GM12878 (cell line): ENCODE data around the gene KIAA1671.

Experiments
- CTCF ChIP-seq, 3 experiments: IDR thresholded peaks in 2 of 3; conservative IDR thresholded peaks in 1 of 3; 2 replicates each; pipeline ENCODE4 v1.5.1; 2011; ENCODE audit warnings: low read depth in 3 of 3, low read length in 3 of 3, mild to moderate bottlenecking in 3 of 3, control low read depth in 2 of 3, moderate library complexity in 2 of 3, inconsistent platforms in 1 of 3, mixed read lengths in 1 of 3; ENCODE audit not compliant: control insufficient read depth in 2 of 3, insufficient read depth in 1 of 3; ENCODE audit errors: extremely low read depth in 1 of 3
- EP300 ChIP-seq, 2 experiments: fragments of 150-350 bp in 1 of 2; IDR thresholded peaks; 2 replicates each; pipeline ENCODE4 v1.6.1; 2011 to 2012; ENCODE audit warnings: low read depth in 2 of 2, low read length in 2 of 2, borderline replicate concordance in 1 of 2, improper control_type of control experiment in 1 of 2, inconsistent platforms in 1 of 2; ENCODE audit not compliant: control insufficient read depth in 1 of 2
- IKZF2 ChIP-seq, 2 experiments: fragments of 450-650 bp; IDR thresholded peaks; 2 replicates each; pipeline ENCODE4 v1.6.1; 2017; ENCODE audit warnings: mild to moderate bottlenecking in 2 of 2, moderate library complexity in 2 of 2
- JUNB ChIP-seq: IDR thresholded peaks from 2 replicates; pipeline ENCODE4 v1.6.1; 2016; ENCODE audit warnings: antibody characterized with exemption, mild to moderate bottlenecking
- MAX ChIP-seq: IDR thresholded peaks from 2 replicates; pipeline ENCODE4 v1.6.1; 2012; ENCODE audit warnings: low read depth, low read length, improper control_type of control experiment
- MXI1 ChIP-seq: fragments of 150-350 bp; IDR thresholded peaks from 2 replicates; pipeline ENCODE4 v1.6.1; 2011; ENCODE audit warnings: low read depth, mild to moderate bottlenecking, inconsistent platforms, low read length, improper control_type of control experiment
- MYC ChIP-seq: IDR thresholded peaks from 2 replicates; pipeline ENCODE4 v1.6.1; 2011; ENCODE audit warnings: mild to moderate bottlenecking, low read length, moderate library complexity, inconsistent platforms; ENCODE audit not compliant: insufficient read depth, insufficient replicate concordance, insufficient read length, severe bottlenecking
- POLR2A ChIP-seq: IDR thresholded peaks from 2 replicates; pipeline ENCODE4 v1.6.1; 2011; ENCODE audit warnings: low read depth, mild to moderate bottlenecking, low read length
- POLR2AphosphoS5 ChIP-seq: IDR thresholded peaks from 2 replicates; pipeline ENCODE4 v1.6.1; 2011; ENCODE audit warnings: mild to moderate bottlenecking, low read length, inconsistent platforms
- RAD21 ChIP-seq: IDR thresholded peaks from 2 replicates; pipeline ENCODE4 v1.6.1; 2011; ENCODE audit warnings: mild to moderate bottlenecking, low read depth, low read length, moderate library complexity; ENCODE audit not compliant: insufficient read depth
- SP1 ChIP-seq: IDR thresholded peaks from one replicate; pipeline ENCODE4 v1.6.1; 2011; ENCODE audit warnings: low read depth, low read length
- ZBTB33 ChIP-seq: fragments of 450-650 bp; IDR thresholded peaks from 2 replicates; pipeline ENCODE4 v1.6.1; 2017; ENCODE audit warnings: mild to moderate bottlenecking
- ZBTB40 ChIP-seq: fragments of 450-650 bp; IDR thresholded peaks from 2 replicates; pipeline ENCODE4 v1.6.1; 2016; ENCODE audit warnings: mild to moderate bottlenecking, moderate library complexity, borderline replicate concordance
- ZNF207 ChIP-seq: fragments of 450-650 bp; IDR thresholded peaks from 2 replicates; pipeline ENCODE4 v1.6.1; 2014; ENCODE audit warnings: antibody characterized with exemption, mild to moderate bottlenecking, borderline replicate concordance

GRCh38 chr22:25156736-25157135 lies 204.2 kb downstream of the KIAA1671 start:
- TF ChIP-seq CTCF (IDR thresholded peaks at IDR 0.05 in 2 of 3, conservative IDR thresholded peaks at IDR 0.05 in 1 of 3; ENCODE audit: control insufficient read depth in 2 of 3, extremely low read depth in 1 of 3, insufficient read depth in 1 of 3, low read depth in 3 of 3, low read length in 3 of 3) (no peak), SP1 (no peak), ZBTB40 (no peak), MXI1 (no peak), POLR2AphosphoS5 (no peak), EP300 (IDR thresholded peaks at IDR 0.05; ENCODE audit: borderline replicate concordance in 1 of 2, control insufficient read depth in 1 of 2, low read depth in 2 of 2, low read length in 2 of 2) (no peak), IKZF2 (IDR thresholded peaks at IDR 0.05) (no peak), ZNF207 (no peak), POLR2A (no peak), MAX (no peak), MYC (no peak), RAD21 (no peak), ZBTB33 (no peak), JUNB (no peak)
